CD4-positive, alpha-beta T cell (primary cell): ENCODE results near the gene BORCS5. TPM values are rescaled to one million over a fixed set of nuclear protein-coding genes. Genes with fewer than 3 reads are reported as not detected.
A peak's percentile ranks its signal among the peaks of the same experiment; 100 is the strongest.

Source experiments
- ATAC-seq: fragments of 200-7000 bp; cut with Tn5 transposase; one replicate; pipeline ENCODE4 v1.10.0; 2022; ENCODE audit warnings: mild to moderate bottlenecking; ENCODE audit not compliant: poor library complexity
- CTCF ChIA-PET: fragments of 350-600 bp; sonication (Branson Sonifier 250); formaldehyde crosslinking; loops from one replicate; lab custom pipeline; 2021; ENCODE audit warnings: antibody characterized with exemption, inconsistent platforms; lab: Charles Lee
- POLR2A ChIA-PET: fragments of 350-600 bp; sonication (Branson Sonifier 250); formaldehyde crosslinking; loops from one replicate; lab custom pipeline; 2021; ENCODE audit warnings: antibody characterized with exemption, inconsistent platforms; lab: Charles Lee
- DNase-seq, 14 experiments: peaks; one replicate each; pipeline ENCODE4 v3.0.0-alpha.2; 2013 to 2020; ENCODE audit warnings: mixed read lengths in 2 of 14
- H3K27ac ChIP-seq, 2 donors: one replicate each; pipeline versions ENCODE4 v1.5.1 to v1.7.0; 2013; ENCODE audit warnings: low read length in 2 of 2, low read depth in 1 of 2, mild to moderate bottlenecking in 1 of 2
- H3K27me3 ChIP-seq, 2 experiments: 1 replicate in 1 of 2; 2 replicates in 1 of 2; pipeline versions ENCODE4 v1.6.1 to v1.7.0; 2013; ENCODE audit warnings: low read length in 2 of 2, control low read depth in 1 of 2, mild to moderate bottlenecking in 1 of 2, moderate library complexity in 1 of 2; ENCODE audit not compliant: insufficient read depth in 2 of 2, control insufficient read depth in 1 of 2
- H3K36me3 ChIP-seq: one replicate; pipeline ENCODE4 v1.6.1; 2013; ENCODE audit warnings: low read length, control low read depth; ENCODE audit not compliant: insufficient read depth
- H3K4me1 ChIP-seq: one replicate; pipeline ENCODE4 v1.6.1; 2013; ENCODE audit warnings: low read length, control low read depth; ENCODE audit not compliant: insufficient read depth
- H3K4me3 ChIP-seq: one replicate; pipeline ENCODE4 v1.5.1; 2013; ENCODE audit warnings: mild to moderate bottlenecking, low read length, moderate library complexity
- H3K9me3 ChIP-seq, 2 experiments: 1 replicate in 1 of 2; 2 replicates in 1 of 2; pipeline versions ENCODE4 v1.6.1 to v1.7.0; 2013; ENCODE audit warnings: low read length in 2 of 2, mild to moderate bottlenecking in 2 of 2, control low read depth in 1 of 2, moderate library complexity in 1 of 2; ENCODE audit not compliant: control insufficient read depth in 1 of 2, insufficient read depth in 1 of 2
- H3K27ac Mint-ChIP-seq: one replicate; pipeline ENCODE4 v1.8.0; 2020; ENCODE audit warnings: mixed read lengths
- H3K27me3 Mint-ChIP-seq: one replicate; pipeline ENCODE4 v1.8.0; 2021; ENCODE audit warnings: mixed read lengths
- H3K36me3 Mint-ChIP-seq: one replicate; pipeline ENCODE4 v1.8.0; 2021; ENCODE audit warnings: low read depth, mixed read lengths
- H3K4me1 Mint-ChIP-seq: one replicate; pipeline ENCODE4 v1.8.0; 2021; ENCODE audit warnings: low read depth, mixed read lengths
- H3K4me3 Mint-ChIP-seq: one replicate; pipeline ENCODE4 v1.8.0; 2020; ENCODE audit warnings: mild to moderate bottlenecking, mixed read lengths
- H3K9me3 Mint-ChIP-seq: one replicate; pipeline ENCODE4 v1.8.0; 2020; ENCODE audit warnings: mixed read lengths
- CTCF ChIP-seq: fragments of 200-600 bp; IDR thresholded peaks from one replicate; pipeline ENCODE4 v1.8.0; 2022; ENCODE audit warnings: antibody characterized with exemption, mild to moderate bottlenecking
- intact Hi-C, 2 experiments: fragments of 100-400 bp; cut with DNase I in 1 of 2; cut with micrococcal nuclease in 1 of 2; formaldehyde crosslinking; loops; one replicate each; pipeline versions ENCODE4 v1.15.1 to v1.9.0; 2023 to 2025; cut with DNase I, micrococcal nuclease
- total RNA-seq, 174 experiments: library from RNA in 2 of 174; stranded (reverse) in 2 of 174; gene quantifications; one replicate each; pipeline ENCODE4 v1.2.3 and lab custom pipeline; 2021 to 2026

BORCS5 gene
- total RNA-seq, 2 experiments from 2014 or later, result 36.4 to 39.3 TPM

- Mint-ChIP-seq H3K9me3 (no peaks in the 10 kb centered on the region), H3K4me1 (peaks cover 48% of the 10 kb centered on the region), H3K27ac (peak overlapping the region; percentile 93), H3K27me3 (no peaks in the 10 kb centered on the region), H3K4me3 (peak overlapping the region; percentile 46), H3K36me3 (peaks cover 73% of the 10 kb centered on the region)
- TF ChIP-seq CTCF, result no peak
- DNase-seq (peak in 7 of 14 experiments; percentile 20 to 73 (median 39)), ATAC-seq (peak; percentile 70)
- Histone ChIP-seq H3K36me3 (peaks cover 43% of the 10 kb centered on the region), H3K4me3 (no peak overlapping the region), H3K27ac (peak overlapping the region; percentile 83 to 91), H3K4me1 (peaks cover 36% of the 10 kb centered on the region), H3K27me3 (no peaks in the 10 kb centered on the region), H3K9me3 (no peaks in the 10 kb centered on the region)
- CTCF ChIA-PET, result interaction anchor here (1.0 to 1.9 kb wide), 4 partner anchors 22 to 105 kb away, joined by 3 to 11 read pairs (median 4); no protein-coding TSS in a partner anchor
- POLR2A ChIA-PET, result interaction anchor here (0.6 to 4.7 kb wide), 36 partner anchors 8 to 255 kb away, joined by 3 to 106 read pairs (median 6); partner anchors contain the start of genes BORCS5, CDKN1B and DUSP16
- intact Hi-C loops, result loop anchor here (1.0 to 5.0 kb wide), 9 partner anchors 15 to 243 kb away; partner anchors contain the start of genes CREBL2 (in 1 of the 2), DUSP16 (in 1 of the 2) and GPR19 (in 1 of the 2)
These were observed 124.8 kb downstream of the BORCS5 start for GRCh38 chr12:12481631-12482030.

GRCh38 chr12:12482150-12482761 is 125.4 kb downstream of the BORCS5 start:
- peaks cover 53% of the 10 kb centered on the region for H3K4me1 Mint-ChIP-seq
- peak in 13 of 14 experiments; percentile 18 to 90 (median 56) for DNase-seq
- peaks cover 73% of the 10 kb centered on the region for H3K36me3 Mint-ChIP-seq
- intact Hi-C loops, result loop anchor here (1.0 to 5.0 kb wide), 9 partner anchors 16 to 243 kb away; partner anchors contain the start of genes CREBL2 (in 1 of the 2), DUSP16 (in 1 of the 2) and GPR19 (in 1 of the 2)
- H3K4me3 Mint-ChIP-seq, result peak overlapping the region; percentile 56
- no peak for TF ChIP-seq CTCF
- ChIA-PET POLR2A (interaction anchor here (0.9 to 4.7 kb wide), 41 partner anchors 8 to 254 kb away, joined by 3 to 106 read pairs (median 5); partner anchors contain the start of genes BORCS5, CDKN1B and DUSP16), CTCF (interaction anchor here (1.0 to 1.9 kb wide), 4 partner anchors 21 to 106 kb away, joined by 3 to 11 read pairs (median 4); no protein-coding TSS in a partner anchor)
- H3K36me3 ChIP-seq, result peaks cover 38% of the 10 kb centered on the region
- H3K4me1 ChIP-seq, result peaks cover 34% of the 10 kb centered on the region
- H3K27ac Mint-ChIP-seq, result peak overlapping the region; percentile 93
- H3K27me3 ChIP-seq, result no peaks in the 10 kb centered on the region
- ATAC-seq, result peak; percentile 76
- H3K9me3 Mint-ChIP-seq, result no peaks in the 10 kb centered on the region
- H3K27me3 Mint-ChIP-seq, result no peaks in the 10 kb centered on the region
- peak overlapping the region; percentile 83 to 91 for H3K27ac ChIP-seq
- peak overlapping the region; percentile 51 for H3K4me3 ChIP-seq
- no peaks in the 10 kb centered on the region for H3K9me3 ChIP-seq

- Histone ChIP-seq H3K36me3 (peaks cover 32% of the 10 kb centered on the region), H3K4me3 (peak overlapping the region; percentile 51), H3K9me3 (no peaks in the 10 kb centered on the region), H3K4me1 (peaks cover 39% of the 10 kb centered on the region), H3K27ac (peak overlapping the region; percentile 83 to 91), H3K27me3 (no peaks in the 10 kb centered on the region)
- ChIA-PET POLR2A (interaction anchor here (0.9 to 4.7 kb wide), 23 partner anchors 9 to 254 kb away, joined by 3 to 106 read pairs (median 12); partner anchors contain the start of genes BORCS5, CDKN1B and DUSP16), CTCF (no interaction called here)
- peak overlapping the region; percentile 93 for H3K27ac Mint-ChIP-seq
- ATAC-seq, result no peak
- peak overlapping the region; percentile 59 for H3K4me3 Mint-ChIP-seq
- no peaks in the 10 kb centered on the region for H3K9me3 Mint-ChIP-seq
- peaks cover 60% of the 10 kb centered on the region for H3K4me1 Mint-ChIP-seq
- no peaks in the 10 kb centered on the region for H3K27me3 Mint-ChIP-seq
- H3K36me3 Mint-ChIP-seq, result peaks cover 73% of the 10 kb centered on the region
- DNase-seq, result peak in 1 of 14 experiments; percentile 36
- intact Hi-C loops, result loop anchor here (1.0 to 5.0 kb wide), 9 partner anchors 17 to 242 kb away; partner anchors contain the start of genes CREBL2 (in 1 of the 2), DUSP16 (in 1 of the 2) and GPR19 (in 1 of the 2)
- TF ChIP-seq CTCF, result no peak
These were observed 126.1 kb downstream of the BORCS5 start for GRCh38 chr12:12482959-12483358.
